ENCODE results near the gene GABRP. TPM values are rescaled to one million over a fixed set of nuclear protein-coding genes. Genes with fewer than 3 reads are reported as not detected.

Gene GABRP
- total RNA-seq, 2 experiments from 2014 or later, result not detected

DNA sequence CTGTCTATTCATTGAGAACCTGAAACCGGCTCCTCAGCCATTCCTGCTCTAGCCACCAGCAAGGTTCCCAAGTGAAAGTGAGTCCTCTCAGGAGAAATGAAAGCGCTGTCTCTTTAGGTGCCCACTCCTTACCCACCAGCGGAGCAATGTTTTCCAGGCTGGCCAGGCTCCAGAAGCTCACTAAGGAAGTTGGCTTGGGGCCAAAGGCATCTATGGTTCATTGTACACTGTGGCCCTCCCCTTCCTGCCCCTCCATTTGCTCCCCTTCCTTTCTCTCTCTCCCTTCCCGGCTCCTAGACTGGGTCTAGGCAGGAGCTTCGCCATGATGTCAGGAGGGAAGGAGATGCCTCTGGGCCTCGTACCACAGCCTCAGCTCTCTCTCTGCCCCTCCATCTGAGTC is 1.1 kb upstream of the GABRP start:
- DNase-seq (no peak), ATAC-seq (no peak)
- H3K27ac Mint-ChIP-seq, result no peak overlapping the region
- no peak overlapping the region for H3K4me3 Mint-ChIP-seq
- no peaks in the 10 kb centered on the region for H3K9me3 Mint-ChIP-seq (ENCODE audit: insufficient read depth)
- H3K36me3 Mint-ChIP-seq (ENCODE audit: low read depth), result no peaks in the 10 kb centered on the region
- POLR2A ChIA-PET, result no interaction called here
- H3K27me3 Mint-ChIP-seq (ENCODE audit: low read depth), result no peaks in the 10 kb centered on the region
- CTCF ChIA-PET, result no interaction called here
- H3K4me1 Mint-ChIP-seq (ENCODE audit: low read depth), result no peaks in the 10 kb centered on the region

DNA sequence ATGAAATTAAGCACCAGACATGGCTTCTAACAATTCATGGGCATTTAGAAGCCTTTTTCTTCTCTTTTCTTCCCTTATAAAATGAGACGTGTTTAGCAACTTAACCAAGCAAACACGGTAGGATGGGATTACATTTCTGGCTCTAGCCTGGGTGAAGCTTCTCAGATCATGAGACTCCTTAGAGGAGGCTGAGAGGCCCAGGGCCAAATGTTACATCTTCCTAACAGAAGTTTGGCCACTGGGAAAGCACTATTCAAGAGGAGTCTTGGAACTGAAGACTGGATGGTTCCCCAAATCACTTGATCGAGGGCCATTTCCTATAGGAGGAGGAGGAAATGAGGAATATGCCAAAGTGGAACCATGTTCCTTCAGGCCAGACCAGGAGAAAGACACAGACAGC is 1.9 kb downstream of the GABRP start:
- ChIA-PET CTCF (no interaction called here), POLR2A (no interaction called here)
- no peaks in the 10 kb centered on the region for H3K9me3 Mint-ChIP-seq (ENCODE audit: insufficient read depth)
- H3K27ac Mint-ChIP-seq, result no peak overlapping the region
- H3K4me1 Mint-ChIP-seq (ENCODE audit: low read depth), result no peaks in the 10 kb centered on the region
- H3K27me3 Mint-ChIP-seq (ENCODE audit: low read depth), result no peaks in the 10 kb centered on the region
- H3K36me3 Mint-ChIP-seq (ENCODE audit: low read depth), result no peaks in the 10 kb centered on the region
- ATAC-seq, result no peak
- no peak for DNase-seq
- no peak overlapping the region for H3K4me3 Mint-ChIP-seq

DNA sequence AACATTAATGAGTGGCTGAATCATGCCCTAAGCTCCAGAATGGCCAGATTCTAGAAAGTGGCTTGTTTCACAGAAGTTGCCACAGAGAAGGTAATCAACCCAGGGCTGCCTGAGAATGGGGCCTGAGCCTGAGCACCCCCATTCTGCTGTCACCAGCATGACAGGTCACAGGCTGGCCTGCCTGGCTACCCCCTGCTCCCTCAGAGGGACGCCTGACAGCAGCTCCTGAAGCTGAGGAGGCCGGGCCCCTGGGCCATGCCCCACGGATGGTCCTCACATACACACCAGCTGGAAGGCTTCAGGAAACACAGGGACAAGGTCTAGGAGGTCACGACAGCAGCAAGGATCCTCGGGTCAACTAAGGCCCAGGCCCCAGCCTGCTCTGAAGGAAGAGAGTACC is 3.7 kb downstream of the GABRP start:
- H3K4me1 Mint-ChIP-seq (ENCODE audit: low read depth), result no peaks in the 10 kb centered on the region
- POLR2A ChIA-PET, result no interaction called here
- CTCF ChIA-PET, result no interaction called here

DNA sequence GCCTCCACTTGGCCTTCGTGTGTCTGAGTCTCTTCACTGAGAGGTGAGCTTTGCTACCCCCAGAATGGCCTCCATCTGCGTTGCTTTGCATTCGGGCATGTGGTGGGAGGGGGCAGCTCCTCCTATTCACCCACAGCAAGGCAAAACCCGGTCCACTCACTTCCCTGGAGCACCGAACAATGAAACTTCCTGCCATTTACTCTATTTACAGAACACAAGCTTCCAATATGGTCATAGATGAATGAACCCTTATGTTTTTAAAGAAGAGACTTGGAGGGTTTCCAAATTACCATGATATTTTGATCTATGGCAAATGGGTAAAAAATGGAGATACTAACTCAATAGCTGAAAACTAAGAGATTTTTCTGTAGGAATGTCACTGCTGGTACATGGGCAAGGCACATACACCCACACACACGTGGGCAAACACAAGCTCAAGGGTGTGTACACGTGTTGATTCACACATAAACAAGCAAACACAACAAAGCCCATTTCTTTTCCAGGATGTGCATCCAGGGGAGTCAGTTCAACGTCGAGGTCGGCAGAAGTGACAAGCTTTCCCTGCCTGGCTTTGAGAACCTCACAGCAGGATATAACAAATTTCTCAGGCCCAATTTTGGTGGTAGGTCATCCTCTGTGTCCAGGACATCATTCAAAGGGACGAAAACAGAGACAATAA is 5.2 kb downstream of the GABRP start:
- Mint-ChIP-seq H3K4me3 (no peak overlapping the region), H3K27me3 (ENCODE audit: low read depth) (no peaks in the 10 kb centered on the region), H3K27ac (no peak overlapping the region), H3K9me3 (ENCODE audit: insufficient read depth) (no peaks in the 10 kb centered on the region), H3K36me3 (ENCODE audit: low read depth) (no peaks in the 10 kb centered on the region), H3K4me1 (ENCODE audit: low read depth) (no peaks in the 10 kb centered on the region)
- ATAC-seq (no peak), DNase-seq (no peak)
- ChIA-PET POLR2A (interaction anchor here (0.7 kb wide), 1 partner anchor 1471 kb away, joined by 3 read pairs; no protein-coding TSS in a partner anchor), CTCF (no interaction called here)

More for the DNA sequence above, 3.7 kb downstream of the GABRP start:
- Mint-ChIP-seq H3K27me3 (ENCODE audit: low read depth) (no peaks in the 10 kb centered on the region), H3K9me3 (ENCODE audit: insufficient read depth) (no peaks in the 10 kb centered on the region), H3K36me3 (ENCODE audit: low read depth) (no peaks in the 10 kb centered on the region), H3K27ac (no peak overlapping the region), H3K4me3 (no peak overlapping the region)
- ATAC-seq (no peak), DNase-seq (no peak)

DNA sequence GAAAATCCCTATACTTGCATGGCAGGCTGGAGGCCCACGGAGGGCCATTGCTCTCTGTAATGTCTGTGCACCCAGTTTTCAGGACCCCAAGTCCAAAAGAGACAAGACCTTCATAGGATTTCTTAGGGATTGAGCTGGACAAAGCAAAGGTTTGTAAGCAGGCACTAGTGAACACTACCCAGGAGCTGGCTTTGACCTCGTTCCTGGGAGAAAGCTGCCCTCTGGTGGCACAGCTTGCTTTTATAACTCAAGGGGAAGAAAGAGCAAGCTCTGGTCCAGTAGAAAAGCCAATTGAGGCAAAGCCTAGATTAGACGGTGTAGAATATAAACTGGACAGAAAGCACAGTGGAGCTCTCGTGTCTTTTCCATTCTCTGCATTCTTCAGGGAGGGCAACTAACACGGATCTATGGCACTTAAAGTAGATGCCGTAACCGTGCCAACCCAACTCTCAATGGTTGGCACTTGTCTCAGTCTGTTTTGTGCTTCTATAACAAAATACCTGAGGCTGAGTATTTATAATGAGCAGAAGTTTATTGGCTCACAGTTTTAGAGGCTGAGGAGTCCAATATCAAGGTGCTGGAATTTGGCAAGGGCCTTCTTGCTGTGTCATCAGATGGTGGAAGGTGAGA is 7.9 kb downstream of the GABRP start:
- H3K4me1 Mint-ChIP-seq (ENCODE audit: low read depth), result no peaks in the 10 kb centered on the region
- H3K27me3 Mint-ChIP-seq (ENCODE audit: low read depth), result no peaks in the 10 kb centered on the region

DNA sequence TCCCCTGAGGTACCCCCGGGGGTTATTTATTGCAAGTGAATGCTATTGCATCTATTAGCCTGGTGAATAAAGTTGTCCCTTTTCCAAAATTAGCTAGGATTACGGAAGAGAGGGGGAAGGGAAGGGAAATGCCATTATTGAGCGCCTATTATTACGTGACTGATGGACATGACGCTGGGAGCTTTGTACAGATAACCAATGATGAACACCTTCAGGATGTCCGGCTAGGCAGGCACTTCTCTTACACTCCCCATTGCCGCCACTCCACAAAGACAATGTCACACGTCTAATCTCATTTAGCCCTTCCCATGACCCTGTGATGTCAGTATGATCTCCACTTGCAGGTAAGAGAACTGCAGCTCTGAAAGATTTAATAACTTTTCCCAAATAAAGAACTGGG is 9.4 kb downstream of the GABRP start:
- ATAC-seq, result no peak
- CTCF ChIA-PET, result interaction anchor here (0.9 kb wide), 1 partner anchor 154 kb away, joined by 3 read pairs; no protein-coding TSS in a partner anchor

More for the DNA sequence above, 7.9 kb downstream of the GABRP start:
- POLR2A ChIA-PET, result no interaction called here
- Mint-ChIP-seq H3K27ac (no peak overlapping the region), H3K4me3 (no peak overlapping the region), H3K36me3 (ENCODE audit: low read depth) (no peaks in the 10 kb centered on the region), H3K9me3 (ENCODE audit: insufficient read depth) (no peaks in the 10 kb centered on the region)
- DNase-seq (peak; percentile 30), ATAC-seq (no peak)
- CTCF ChIA-PET, result interaction anchor here (0.8 to 1.4 kb wide), 3 partner anchors 47 to 153 kb away, joined by 3 to 7 read pairs (median 3); no protein-coding TSS in a partner anchor

DNA sequence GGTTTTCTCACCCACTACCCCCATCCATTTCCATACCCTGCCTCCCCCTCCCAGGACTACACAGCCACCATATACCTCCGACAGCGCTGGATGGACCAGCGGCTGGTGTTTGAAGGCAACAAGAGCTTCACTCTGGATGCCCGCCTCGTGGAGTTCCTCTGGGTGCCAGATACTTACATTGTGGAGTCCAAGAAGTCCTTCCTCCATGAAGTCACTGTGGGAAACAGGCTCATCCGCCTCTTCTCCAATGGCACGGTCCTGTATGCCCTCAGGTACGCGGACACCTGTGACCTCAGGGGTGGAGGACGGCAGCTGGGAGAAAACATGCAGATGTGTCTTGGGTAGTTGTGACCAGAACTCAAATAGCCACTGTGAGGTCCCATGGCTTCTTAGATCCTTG is 11.6 kb downstream of the GABRP start:
- Mint-ChIP-seq H3K4me1 (ENCODE audit: low read depth) (no peaks in the 10 kb centered on the region), H3K4me3 (no peak overlapping the region), H3K27me3 (ENCODE audit: low read depth) (no peaks in the 10 kb centered on the region), H3K27ac (no peak overlapping the region), H3K36me3 (ENCODE audit: low read depth) (no peaks in the 10 kb centered on the region), H3K9me3 (ENCODE audit: insufficient read depth) (no peaks in the 10 kb centered on the region)
- DNase-seq, result no peak
- CTCF ChIA-PET, result no interaction called here
- ATAC-seq, result no peak
- POLR2A ChIA-PET, result no interaction called here

More for the DNA sequence above, 9.4 kb downstream of the GABRP start:
- H3K27me3 Mint-ChIP-seq (ENCODE audit: low read depth), result no peaks in the 10 kb centered on the region
- H3K36me3 Mint-ChIP-seq (ENCODE audit: low read depth), result no peaks in the 10 kb centered on the region
- no peak for DNase-seq
- no peak overlapping the region for H3K4me3 Mint-ChIP-seq
- no peak overlapping the region for H3K27ac Mint-ChIP-seq
- H3K4me1 Mint-ChIP-seq (ENCODE audit: low read depth), result no peaks in the 10 kb centered on the region
- POLR2A ChIA-PET, result interaction anchor here (0.6 kb wide), 1 partner anchor 78 kb away, joined by 3 read pairs; no protein-coding TSS in a partner anchor
- H3K9me3 Mint-ChIP-seq (ENCODE audit: insufficient read depth), result no peaks in the 10 kb centered on the region

DNA sequence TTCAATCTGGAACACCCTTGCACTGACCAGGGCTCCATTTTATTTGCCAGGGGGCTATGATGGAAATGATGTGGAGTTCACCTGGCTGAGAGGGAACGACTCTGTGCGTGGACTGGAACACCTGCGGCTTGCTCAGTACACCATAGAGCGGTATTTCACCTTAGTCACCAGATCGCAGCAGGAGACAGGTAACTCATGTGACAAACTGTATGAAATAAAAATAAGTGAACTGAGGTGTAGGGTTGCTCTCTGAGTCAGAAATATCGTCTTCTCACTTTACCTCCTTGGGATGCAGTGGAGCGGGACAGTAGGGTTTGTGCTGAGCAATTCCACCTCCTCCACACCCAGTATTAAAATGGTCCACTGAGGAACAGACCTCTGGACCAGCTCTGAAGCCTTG is 22.1 kb downstream of the GABRP start:
- no peak overlapping the region for H3K27ac Mint-ChIP-seq
- no peak overlapping the region for H3K4me3 Mint-ChIP-seq
- no peaks in the 10 kb centered on the region for H3K9me3 Mint-ChIP-seq (ENCODE audit: insufficient read depth)
- DNase-seq (no peak), ATAC-seq (no peak)
- ChIA-PET POLR2A (interaction anchor here (0.6 kb wide), 1 partner anchor 10 kb away, joined by 3 read pairs; no protein-coding TSS in a partner anchor), CTCF (no interaction called here)
- no peaks in the 10 kb centered on the region for H3K27me3 Mint-ChIP-seq (ENCODE audit: low read depth)
- no peaks in the 10 kb centered on the region for H3K36me3 Mint-ChIP-seq (ENCODE audit: low read depth)
- H3K4me1 Mint-ChIP-seq (ENCODE audit: low read depth), result no peaks in the 10 kb centered on the region

DNA sequence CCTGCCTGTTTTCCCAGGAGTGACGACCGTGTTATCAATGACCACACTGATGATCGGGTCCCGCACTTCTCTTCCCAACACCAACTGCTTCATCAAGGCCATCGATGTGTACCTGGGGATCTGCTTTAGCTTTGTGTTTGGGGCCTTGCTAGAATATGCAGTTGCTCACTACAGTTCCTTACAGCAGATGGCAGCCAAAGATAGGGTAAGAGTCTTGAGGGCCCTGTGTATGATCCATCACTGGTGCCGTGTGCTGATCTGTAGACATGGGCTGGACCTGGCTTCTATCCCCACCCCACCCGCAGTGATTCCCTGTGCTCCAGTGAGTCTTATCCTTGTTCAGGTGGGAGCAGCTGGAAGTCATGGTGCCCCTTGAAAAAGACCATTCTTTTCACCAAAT is 26.0 kb downstream of the GABRP start:
- no peak for DNase-seq
- Mint-ChIP-seq H3K27me3 (ENCODE audit: low read depth) (no peaks in the 10 kb centered on the region), H3K4me1 (ENCODE audit: low read depth) (no peaks in the 10 kb centered on the region), H3K4me3 (no peak overlapping the region), H3K36me3 (ENCODE audit: low read depth) (no peaks in the 10 kb centered on the region), H3K27ac (no peak overlapping the region), H3K9me3 (ENCODE audit: insufficient read depth) (no peaks in the 10 kb centered on the region)
- CTCF ChIA-PET, result no interaction called here
- ATAC-seq, result no peak
- POLR2A ChIA-PET, result no interaction called here

DNA sequence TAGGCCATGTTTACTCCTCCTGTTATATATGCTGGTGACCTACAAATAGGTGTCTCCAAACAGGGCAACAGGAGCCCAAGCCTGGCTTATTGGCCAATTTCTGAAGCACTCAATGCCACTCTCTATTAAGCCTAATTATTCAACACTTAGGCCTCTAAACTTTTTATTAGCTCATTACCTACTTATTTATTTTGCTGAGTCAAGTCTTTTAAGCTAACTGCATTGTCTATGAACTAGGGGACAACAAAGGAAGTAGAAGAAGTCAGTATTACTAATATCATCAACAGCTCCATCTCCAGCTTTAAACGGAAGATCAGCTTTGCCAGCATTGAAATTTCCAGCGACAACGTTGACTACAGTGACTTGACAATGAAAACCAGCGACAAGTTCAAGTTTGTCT is 28.2 kb downstream of the GABRP start:
- Mint-ChIP-seq H3K27me3 (ENCODE audit: low read depth) (no peaks in the 10 kb centered on the region), H3K9me3 (ENCODE audit: insufficient read depth) (no peaks in the 10 kb centered on the region), H3K4me1 (ENCODE audit: low read depth) (no peaks in the 10 kb centered on the region), H3K27ac (no peak overlapping the region), H3K4me3 (no peak overlapping the region), H3K36me3 (ENCODE audit: low read depth) (no peaks in the 10 kb centered on the region)
- CTCF ChIA-PET, result no interaction called here
- POLR2A ChIA-PET, result no interaction called here
- DNase-seq, result no peak
- no peak for ATAC-seq

DNA sequence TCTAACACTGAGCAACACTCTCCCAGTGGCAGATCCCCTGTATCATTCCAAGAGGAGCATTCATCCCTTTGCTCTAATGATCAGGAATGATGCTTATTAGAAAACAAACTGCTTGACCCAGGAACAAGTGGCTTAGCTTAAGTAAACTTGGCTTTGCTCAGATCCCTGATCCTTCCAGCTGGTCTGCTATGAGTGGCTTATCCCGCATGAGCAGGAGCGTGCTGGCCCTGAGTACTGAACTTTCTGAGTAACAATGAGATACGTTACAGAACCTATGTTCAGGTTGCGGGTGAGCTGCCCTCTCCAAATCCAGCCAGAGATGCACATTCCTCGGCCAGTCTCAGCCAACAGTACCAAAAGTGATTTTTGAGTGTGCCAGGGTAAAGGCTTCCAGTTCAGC is 29.7 kb downstream of the GABRP start:
- Mint-ChIP-seq H3K27ac (no peak overlapping the region), H3K36me3 (ENCODE audit: low read depth) (no peaks in the 10 kb centered on the region), H3K27me3 (ENCODE audit: low read depth) (no peaks in the 10 kb centered on the region), H3K4me3 (no peak overlapping the region), H3K9me3 (ENCODE audit: insufficient read depth) (no peaks in the 10 kb centered on the region), H3K4me1 (ENCODE audit: low read depth) (no peaks in the 10 kb centered on the region)
- ChIA-PET POLR2A (no interaction called here), CTCF (no interaction called here)
- DNase-seq, result no peak
- ATAC-seq, result no peak

DNA sequence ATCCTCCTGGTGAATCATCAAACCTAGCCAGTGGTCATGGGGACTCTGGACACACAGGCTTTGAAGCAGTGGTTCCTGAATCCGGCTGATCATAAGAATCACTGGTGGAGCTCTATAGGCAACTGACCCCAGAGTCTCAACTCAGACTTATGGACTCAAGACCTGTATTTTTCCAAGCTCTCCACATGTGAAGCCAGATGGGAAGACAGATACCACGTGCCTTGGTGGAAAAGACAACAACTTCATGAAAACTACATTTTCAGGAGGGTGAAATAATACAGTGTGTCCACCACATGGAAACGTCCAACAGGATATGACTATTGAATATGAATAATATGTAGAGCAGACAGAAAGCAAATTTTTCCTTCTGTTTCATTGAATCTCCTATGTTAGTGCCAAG is 33.7 kb downstream of the GABRP start:
- Mint-ChIP-seq H3K27me3 (ENCODE audit: low read depth) (no peaks in the 10 kb centered on the region), H3K36me3 (ENCODE audit: low read depth) (no peaks in the 10 kb centered on the region), H3K4me3 (no peak overlapping the region), H3K27ac (no peak overlapping the region), H3K4me1 (ENCODE audit: low read depth) (no peaks in the 10 kb centered on the region), H3K9me3 (ENCODE audit: insufficient read depth) (no peaks in the 10 kb centered on the region)
- DNase-seq, result no peak
- ATAC-seq, result no peak
- CTCF ChIA-PET, result no interaction called here
- POLR2A ChIA-PET, result no interaction called here

DNA sequence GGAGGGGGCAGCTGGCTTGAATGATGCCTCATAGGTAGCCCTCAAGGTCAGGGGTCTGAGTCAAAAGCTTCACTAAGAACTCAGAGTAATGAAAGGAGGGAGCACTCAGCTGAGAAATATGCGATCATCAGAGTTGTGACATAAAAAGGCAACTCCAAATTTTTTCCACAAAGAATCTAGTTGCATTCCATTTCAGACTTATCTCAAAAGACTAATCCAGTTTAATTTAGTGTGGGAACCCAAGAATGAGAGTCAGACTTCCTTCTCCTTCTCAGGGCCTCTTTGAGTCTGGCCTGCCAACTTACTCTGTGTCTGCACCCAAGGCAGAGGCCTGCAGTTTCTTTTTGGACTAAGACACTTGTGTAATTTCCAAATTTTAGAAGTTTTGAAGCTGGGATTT is 34.7 kb downstream of the GABRP start:
- H3K9me3 Mint-ChIP-seq (ENCODE audit: insufficient read depth), result no peaks in the 10 kb centered on the region
- DNase-seq (no peak), ATAC-seq (no peak)
- ChIA-PET POLR2A (no interaction called here), CTCF (no interaction called here)
- H3K36me3 Mint-ChIP-seq (ENCODE audit: low read depth), result no peaks in the 10 kb centered on the region
- no peaks in the 10 kb centered on the region for H3K27me3 Mint-ChIP-seq (ENCODE audit: low read depth)
- no peak overlapping the region for H3K4me3 Mint-ChIP-seq
- no peaks in the 10 kb centered on the region for H3K4me1 Mint-ChIP-seq (ENCODE audit: low read depth)
- H3K27ac Mint-ChIP-seq, result no peak overlapping the region

Measured in activated CD8-positive, alpha-beta T cell treated with anti-CD3 and anti-CD28 coated beads, Interleukin-2, amount 10 ng/mL, durations not matched to agents 7 days and 5 days (primary cell).